Activated T-helper 2 cell treated with anti-CD3 and anti-CD28 coated beads, Interferon-gamma antibody, Interleukin-2, Interleukin-4, amounts not matched to agents 10 μg/mL and 5 μg/mL and 100 μg/mL, durations not matched to agents 14 hours and 24 hours and 36 hours (primary cell): ENCODE data around the gene GSG1L. TPM values are rescaled to one million over a fixed set of nuclear protein-coding genes. Genes with fewer than 3 reads are reported as not detected.

Source experiments
- DNase-seq: peaks from one replicate; pipeline ENCODE4 v3.0.0; 2021; ENCODE audit warnings: low spot score
- H3K27ac Mint-ChIP-seq: one replicate; pipeline ENCODE4 v1.8.0; 2021; ENCODE audit warnings: mixed read lengths
- H3K27me3 Mint-ChIP-seq: one replicate; pipeline ENCODE4 v1.8.0; 2021; ENCODE audit warnings: low read depth, mixed read lengths
- H3K36me3 Mint-ChIP-seq: one replicate; pipeline ENCODE4 v1.8.0; 2021; ENCODE audit warnings: low read depth, mixed read lengths
- H3K4me1 Mint-ChIP-seq: one replicate; pipeline ENCODE4 v1.8.0; 2021; ENCODE audit warnings: low read depth, mixed read lengths
- H3K4me3 Mint-ChIP-seq: one replicate; pipeline ENCODE4 v1.8.0; 2021; ENCODE audit warnings: low read depth, mild to moderate bottlenecking, moderate library complexity, mixed read lengths
- H3K9me3 Mint-ChIP-seq: one replicate; pipeline ENCODE4 v1.8.0; 2021; ENCODE audit warnings: mixed read lengths
- intact Hi-C: fragments of 100-400 bp; cut with micrococcal nuclease; formaldehyde crosslinking; loops from one replicate; pipeline ENCODE4 v1.15.1; 2023
- total RNA-seq: library from RNA; stranded (reverse); gene quantifications from 2 replicates; pipeline ENCODE4 v1.2.3, GENCODE V29; 2022

GSG1L gene
- total RNA-seq, 1 donor from 2014 or later = not detected

- H3K4me1 Mint-ChIP-seq = no peaks in the 10 kb centered on the region
- intact Hi-C loops = no loop called here
- no peaks in the 10 kb centered on the region for H3K9me3 Mint-ChIP-seq
- no peak overlapping the region for H3K27ac Mint-ChIP-seq
- H3K27me3 Mint-ChIP-seq = no peaks in the 10 kb centered on the region
- H3K36me3 Mint-ChIP-seq = no peaks in the 10 kb centered on the region
- no peak for DNase-seq
- H3K4me3 Mint-ChIP-seq = no peak overlapping the region
Measured at GRCh38 chr16:27759301-27759871, 304.1 kb downstream of the GSG1L start.

- no peak for DNase-seq
- H3K36me3 Mint-ChIP-seq = no peaks in the 10 kb centered on the region
- no peak overlapping the region for H3K27ac Mint-ChIP-seq
- H3K4me1 Mint-ChIP-seq = no peaks in the 10 kb centered on the region
- H3K4me3 Mint-ChIP-seq = no peak overlapping the region
- no peaks in the 10 kb centered on the region for H3K9me3 Mint-ChIP-seq
- H3K27me3 Mint-ChIP-seq = no peaks in the 10 kb centered on the region
- intact Hi-C loops = no loop called here
Measured at GRCh38 chr16:27758544-27758943, 305.0 kb downstream of the GSG1L start.

- H3K27me3 Mint-ChIP-seq = no peaks in the 10 kb centered on the region
- no peak for DNase-seq
- no peaks in the 10 kb centered on the region for H3K4me1 Mint-ChIP-seq
- H3K27ac Mint-ChIP-seq = no peak overlapping the region
- intact Hi-C loops = no loop called here
- H3K36me3 Mint-ChIP-seq = no peaks in the 10 kb centered on the region
- no peaks in the 10 kb centered on the region for H3K9me3 Mint-ChIP-seq
- no peak overlapping the region for H3K4me3 Mint-ChIP-seq
Measured at GRCh38 chr16:27756206-27756970, 307.1 kb downstream of the GSG1L start.

- Mint-ChIP-seq H3K4me1 (no peaks in the 10 kb centered on the region), H3K36me3 (no peaks in the 10 kb centered on the region), H3K4me3 (no peak overlapping the region), H3K9me3 (no peaks in the 10 kb centered on the region), H3K27ac (no peak overlapping the region), H3K27me3 (no peaks in the 10 kb centered on the region)
- intact Hi-C loops = no loop called here
- no peak for DNase-seq
Measured at GRCh38 chr16:27754788-27755690, 308.5 kb downstream of the GSG1L start.

- DNase-seq = no peak
- Mint-ChIP-seq H3K4me1 (peaks cover 4% of the 10 kb centered on the region), H3K27me3 (no peaks in the 10 kb centered on the region), H3K27ac (no peak overlapping the region), H3K4me3 (no peak overlapping the region), H3K36me3 (no peaks in the 10 kb centered on the region), H3K9me3 (no peaks in the 10 kb centered on the region)
- intact Hi-C loops = no loop called here
Measured at GRCh38 chr16:27753563-27753962, 310.0 kb downstream of the GSG1L start.

- Mint-ChIP-seq H3K4me3 (no peak overlapping the region), H3K27ac (no peak overlapping the region), H3K9me3 (no peaks in the 10 kb centered on the region), H3K27me3 (no peaks in the 10 kb centered on the region), H3K4me1 (peaks cover 4% of the 10 kb centered on the region), H3K36me3 (no peaks in the 10 kb centered on the region)
- no peak for DNase-seq
- intact Hi-C loops = no loop called here
Measured at GRCh38 chr16:27752241-27752640, 311.3 kb downstream of the GSG1L start.

- Mint-ChIP-seq H3K27me3 (no peaks in the 10 kb centered on the region), H3K9me3 (no peaks in the 10 kb centered on the region), H3K4me3 (no peak overlapping the region), H3K27ac (no peak overlapping the region), H3K4me1 (peaks cover 4% of the 10 kb centered on the region), H3K36me3 (no peaks in the 10 kb centered on the region)
- intact Hi-C loops = no loop called here
- DNase-seq = no peak
Measured at GRCh38 chr16:27751676-27752075, 311.8 kb downstream of the GSG1L start.

GRCh38 chr16:27751233-27751632, 312.3 kb downstream of the GSG1L start:
- Mint-ChIP-seq H3K27me3 (no peaks in the 10 kb centered on the region), H3K4me3 (no peak overlapping the region), H3K27ac (no peak overlapping the region), H3K4me1 (peaks cover 4% of the 10 kb centered on the region), H3K9me3 (no peaks in the 10 kb centered on the region), H3K36me3 (no peaks in the 10 kb centered on the region)
- DNase-seq = no peak
- intact Hi-C loops = no loop called here

- Mint-ChIP-seq H3K36me3 (no peaks in the 10 kb centered on the region), H3K4me1 (peaks cover 4% of the 10 kb centered on the region), H3K4me3 (no peak overlapping the region), H3K27ac (no peak overlapping the region), H3K9me3 (no peaks in the 10 kb centered on the region), H3K27me3 (no peaks in the 10 kb centered on the region)
- intact Hi-C loops = no loop called here
- DNase-seq = no peak
Measured at GRCh38 chr16:27749946-27750345, 313.6 kb downstream of the GSG1L start.

- H3K36me3 Mint-ChIP-seq = no peaks in the 10 kb centered on the region
- intact Hi-C loops = no loop called here
- no peak for DNase-seq
- H3K4me3 Mint-ChIP-seq = no peak overlapping the region
- H3K4me1 Mint-ChIP-seq = peaks cover 4% of the 10 kb centered on the region
- H3K9me3 Mint-ChIP-seq = no peaks in the 10 kb centered on the region
- H3K27ac Mint-ChIP-seq = no peak overlapping the region
- H3K27me3 Mint-ChIP-seq = no peaks in the 10 kb centered on the region
Measured at GRCh38 chr16:27749547-27749875, 314.0 kb downstream of the GSG1L start.

GRCh38 chr16:27748868-27749546, 314.5 kb downstream of the GSG1L start:
- H3K9me3 Mint-ChIP-seq = no peaks in the 10 kb centered on the region
- peaks cover 4% of the 10 kb centered on the region for H3K4me1 Mint-ChIP-seq
- no peaks in the 10 kb centered on the region for H3K36me3 Mint-ChIP-seq
- H3K27me3 Mint-ChIP-seq = no peaks in the 10 kb centered on the region
- DNase-seq = peak; percentile 23
- H3K27ac Mint-ChIP-seq = no peak overlapping the region
- intact Hi-C loops = no loop called here
- no peak overlapping the region for H3K4me3 Mint-ChIP-seq

GRCh38 chr16:27747946-27748345, 315.6 kb downstream of the GSG1L start:
- peaks cover 4% of the 10 kb centered on the region for H3K4me1 Mint-ChIP-seq
- no peaks in the 10 kb centered on the region for H3K27me3 Mint-ChIP-seq
- H3K36me3 Mint-ChIP-seq = no peaks in the 10 kb centered on the region
- H3K9me3 Mint-ChIP-seq = no peaks in the 10 kb centered on the region
- no peak for DNase-seq
- no peak overlapping the region for H3K4me3 Mint-ChIP-seq
- intact Hi-C loops = no loop called here
- H3K27ac Mint-ChIP-seq = no peak overlapping the region
